ENCODE data around the gene PIK3C2G. TPM values are rescaled to one million over a fixed set of nuclear protein-coding genes. Genes with fewer than 3 reads are reported as not detected.
A peak's percentile ranks its signal among the peaks of the same experiment; 100 is the strongest.

PIK3C2G gene
- total and polyA plus RNA-seq, 2 of the 4 experiments (the other 2 are of a cell fraction) = not detected

DNA sequence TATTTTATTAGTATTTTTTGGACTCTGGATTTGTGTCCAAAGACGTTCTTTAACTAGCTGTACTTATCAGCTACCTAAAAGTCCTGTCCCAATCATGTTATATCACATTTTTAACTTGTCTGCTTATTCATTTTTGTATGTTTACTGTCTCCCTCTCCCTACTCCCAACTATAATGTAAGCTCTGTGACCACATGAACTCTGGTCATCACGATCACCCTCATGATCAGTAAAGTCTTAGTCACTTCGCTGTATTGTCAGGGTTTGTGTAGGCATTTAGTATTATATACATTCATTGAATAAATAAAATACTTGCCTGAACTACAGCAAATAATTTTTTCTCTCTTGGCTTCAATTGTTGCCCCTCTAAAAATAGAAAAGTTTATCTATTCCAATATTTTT, 211.0 kb downstream of the PIK3C2G start:
- Histone ChIP-seq H3K9me1 (ENCODE audit: insufficient read depth, low read length) (no peaks in the 10 kb centered on the region), H3K9ac (ENCODE audit: low read depth, low read length) (no peak overlapping the region), H3K14ac (replicated peaks; ENCODE audit: low read depth, low read length) (no peak overlapping the region), H3K4me1 (ENCODE audit: control insufficient read depth, insufficient read depth, low read length) (no peaks in the 10 kb centered on the region; the same call in 1 of the 2 replicates), H3K27me3 (ENCODE audit: control insufficient read depth, insufficient read depth, low read length) (no peaks in the 10 kb centered on the region), H3K4me2 (ENCODE audit: low read depth, low read length) (no peak overlapping the region), H4K20me1 (ENCODE audit: insufficient read depth, low read length) (no peaks in the 10 kb centered on the region), H2AFZ (replicated peaks; ENCODE audit: low read length, poor library complexity) (no peak overlapping the region), H2AK9ac (replicated peaks; ENCODE audit: low read depth, low read length, poor library complexity) (no peak overlapping the region), H4K5ac (ENCODE audit: low read depth, low read length) (no peak overlapping the region), H3K4me3 (ENCODE audit: insufficient read depth, low read depth, low read length) (no peak overlapping the region), H4K8ac (ENCODE audit: low read depth in 2 of 2, low read length in 2 of 2) (no peak overlapping the region), H2BK20ac (ENCODE audit: low read depth, low read length) (no peak overlapping the region), H3K56ac (ENCODE audit: extremely low read depth, insufficient read depth, low read length) (no peak overlapping the region), H2BK15ac (ENCODE audit: low read depth, low read length) (no peak overlapping the region), H2BK5ac (ENCODE audit: low read depth, low read length, poor library complexity, severe bottlenecking) (no peak overlapping the region), H2AK5ac (ENCODE audit: low read depth, low read length) (no peak overlapping the region), H3K27ac (ENCODE audit: insufficient read depth, low read length) (no peak overlapping the region), H3K9me3 (ENCODE audit: control insufficient read depth, insufficient read depth, low read length) (no peaks in the 10 kb centered on the region), H3K36me3 (ENCODE audit: control insufficient read depth, insufficient read depth, low read length) (no peaks in the 10 kb centered on the region), H3K23ac (ENCODE audit: low read depth, low read length) (no peak overlapping the region), H3K18ac (ENCODE audit: low read depth, low read length) (no peak overlapping the region), H4K91ac (ENCODE audit: insufficient read depth, low read depth, low read length) (no peak overlapping the region), H3K4ac (ENCODE audit: low read depth, low read length) (no peak overlapping the region), H3K79me1 (ENCODE audit: low read depth in 1 of 2, low read length in 2 of 2) (no peaks in the 10 kb centered on the region), H2BK120ac (ENCODE audit: low read depth, low read length) (no peak overlapping the region)
- DNase-seq (peak; percentile 59), ATAC-seq (ENCODE audit: low read depth) (peak; percentile 60)
- CTCF ChIA-PET = no interaction called here
- POLR2A ChIA-PET (ENCODE audit: unreplicated experiment) = no interaction called here
- in situ Hi-C loops (cut with MboI; ENCODE audit: low sequenced_read_pairs) (no loop called here), dilution Hi-C loops (cut with HindIII; ENCODE audit: low sequenced_read_pairs, unreplicated experiment) (no loop called here), intact Hi-C loops (cut with micrococcal nuclease) (no loop called here)
- no TSS peak for BruUV-seq (replicated peaks)
- WGBS, 2 experiments (ENCODE audit: extremely low coverage in 2 of 2, insufficient read length in 1 of 2) = no CpG with 5 or more reads among the region's 3 CpGs
- TF ChIP-seq USF2 (IDR thresholded peaks at IDR 0.05; ENCODE audit: low read depth, low read length) (no peak), MAFK (IDR thresholded peaks at IDR 0.05; ENCODE audit: low read depth, low read length) (no peak), BHLHE40 (IDR thresholded peaks at IDR 0.05; ENCODE audit: low read depth, low read length) (no peak), NFE2L2 (IDR thresholded peaks at IDR 0.05; ENCODE audit: low read depth, low read length) (no peak), MXI1 (IDR thresholded peaks at IDR 0.05; ENCODE audit: borderline replicate concordance, low read depth, low read length) (no peak), CHD1 (IDR thresholded peaks at IDR 0.05; ENCODE audit: low read depth, low read length) (no peak), SMC3 (IDR thresholded peaks at IDR 0.05; ENCODE audit: low read depth, low read length) (no peak), CEBPB (IDR thresholded peaks at IDR 0.05; ENCODE audit: low read depth, low read length) (no peak), FOS (IDR thresholded peaks at IDR 0.05; ENCODE audit: low read depth, low read length) (no peak)

Measured in IMR-90 (cell line).